ENCODE measurements around the gene GASK1B. TPM values are rescaled to one million over a fixed set of nuclear protein-coding genes. Genes with fewer than 3 reads are reported as not detected.
A peak's percentile ranks its signal among the peaks of the same experiment; 100 is the strongest.

The GASK1B gene
- total and polyA plus RNA-seq, 2 donors (not counting 3 experiments of a cell fraction or from before 2014, with no cell fraction given): 160 to 235 TPM

GRCh38 chr4:158164768-158165213 lies 8.0 kb downstream of the GASK1B start:
- no peak for FAIRE-seq
- H2AFZ ChIP-seq (ENCODE audit: low read depth, low read length): no peak overlapping the region

GRCh38 chr4:158163941-158164767 lies 8.7 kb downstream of the GASK1B start:
- Histone ChIP-seq H3K9me1 (replicated peaks; ENCODE audit: control insufficient read depth, extremely low read depth, insufficient read depth, low read length) (no peaks in the 10 kb centered on the region), H3K27ac (ENCODE audit: insufficient read depth, low read depth, low read length) (peak overlapping the region; percentile 30), H3K27me3 (ENCODE audit: control insufficient read depth in 2 of 2, insufficient read depth in 2 of 2, low read length in 2 of 2) (no peaks in the 10 kb centered on the region), H3K36me3 (ENCODE audit: control insufficient read depth in 2 of 2, extremely low read depth in 1 of 2, insufficient read depth in 2 of 2, low read length in 2 of 2) (peaks cover 0 to 2% of the 10 kb centered on the region in 2 experiments), H3K9ac (replicated peaks; ENCODE audit: extremely low read depth, insufficient read depth, low read length) (peak overlapping the region; percentile 49), H3K4me3 (replicated peaks in 1 of 3; ENCODE audit: insufficient read depth in 1 of 3, low read depth in 1 of 3, low read length in 3 of 3) (peak overlapping the region in 2 of 3 experiments; percentile 53 to 94), H3K79me2 (ENCODE audit: control insufficient read depth, insufficient read depth, low read length) (peaks cover 85% of the 10 kb centered on the region), H3K9me3 (replicated peaks; ENCODE audit: control insufficient read depth, insufficient read depth, low read length) (no peaks in the 10 kb centered on the region), H2AFZ (ENCODE audit: low read depth, low read length) (no peak overlapping the region), H3K4me1 (ENCODE audit: control insufficient read depth, extremely low read depth, insufficient read depth, low read length) (peaks cover 81% of the 10 kb centered on the region), H4K20me1 (replicated peaks; ENCODE audit: control insufficient read depth, extremely low read depth, insufficient read depth, low read length) (no peaks in the 10 kb centered on the region), H3K4me2 (ENCODE audit: insufficient read depth, low read length) (peak overlapping the region; percentile 92)
- CTCF ChIA-PET: interaction anchor here (0.7 to 1.7 kb wide), 4 partner anchors 29 to 173 kb away, joined by 3 to 7 read pairs (median 3); no protein-coding TSS in a partner anchor
- BruUV-seq (replicated peaks): no TSS peak
- dilution Hi-C loops (cut with MboI; ENCODE audit: extremely low pct_ligation_motif_present, low sequenced_read_pairs): loop anchor here (25.0 kb wide), 1 partner anchor 152 kb away; no protein-coding TSS in a partner anchor
- FAIRE-seq (no peak), DNase-seq (ENCODE audit: low read depth, low spot score) (peak; percentile 70)
- TF ChIP-seq POLR2A (IDR thresholded peaks at IDR 0.05; ENCODE audit: low read depth, low read length): no peak
- no peak for TF ChIP-seq JUN (IDR thresholded peaks at IDR 0.05; ENCODE audit: borderline replicate concordance, insufficient read depth, insufficient read length, low read depth)
- TF ChIP-seq, protein P1, sequence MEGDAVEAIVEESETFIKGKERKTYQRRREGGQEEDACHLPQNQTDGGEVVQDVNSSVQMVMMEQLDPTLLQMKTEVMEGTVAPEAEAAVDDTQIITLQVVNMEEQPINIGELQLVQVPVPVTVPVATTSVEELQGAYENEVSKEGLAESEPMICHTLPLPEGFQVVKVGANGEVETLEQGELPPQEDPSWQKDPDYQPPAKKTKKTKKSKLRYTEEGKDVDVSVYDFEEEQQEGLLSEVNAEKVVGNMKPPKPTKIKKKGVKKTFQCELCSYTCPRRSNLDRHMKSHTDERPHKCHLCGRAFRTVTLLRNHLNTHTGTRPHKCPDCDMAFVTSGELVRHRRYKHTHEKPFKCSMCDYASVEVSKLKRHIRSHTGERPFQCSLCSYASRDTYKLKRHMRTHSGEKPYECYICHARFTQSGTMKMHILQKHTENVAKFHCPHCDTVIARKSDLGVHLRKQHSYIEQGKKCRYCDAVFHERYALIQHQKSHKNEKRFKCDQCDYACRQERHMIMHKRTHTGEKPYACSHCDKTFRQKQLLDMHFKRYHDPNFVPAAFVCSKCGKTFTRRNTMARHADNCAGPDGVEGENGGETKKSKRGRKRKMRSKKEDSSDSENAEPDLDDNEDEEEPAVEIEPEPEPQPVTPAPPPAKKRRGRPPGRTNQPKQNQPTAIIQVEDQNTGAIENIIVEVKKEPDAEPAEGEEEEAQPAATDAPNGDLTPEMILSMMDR (IDR thresholded peaks at IDR 0.05; ENCODE audit: extremely low read depth in 1 of 2, insufficient read depth in 1 of 2, low read depth in 1 of 2, low read length in 2 of 2): peak in 1 of 2 donors; percentile 25
- TF ChIP-seq FOS (IDR thresholded peaks at IDR 0.05; ENCODE audit: borderline replicate concordance, insufficient read depth, low read length): no peak
- no peak for TF ChIP-seq GATA2 (IDR thresholded peaks at IDR 0.05; ENCODE audit: insufficient read depth, insufficient read length, low read depth, low read length)
- TF ChIP-seq MYC (IDR thresholded peaks at IDR 0.05; ENCODE audit: low read depth, low read length): no peak
- intact Hi-C loops (cut with micrococcal nuclease): no loop called here
- POLR2A ChIA-PET: no interaction called here

More at GRCh38 chr4:158164768-158165213, 8.0 kb downstream of the GASK1B start:
- Histone ChIP-seq H3K79me2 (ENCODE audit: control insufficient read depth, insufficient read depth, low read length) (peaks cover 85% of the 10 kb centered on the region), H3K9me1 (replicated peaks; ENCODE audit: control insufficient read depth, extremely low read depth, insufficient read depth, low read length) (no peaks in the 10 kb centered on the region), H3K27ac (ENCODE audit: insufficient read depth, low read depth, low read length) (peak overlapping the region; percentile 30), H3K9me3 (replicated peaks; ENCODE audit: control insufficient read depth, insufficient read depth, low read length) (no peaks in the 10 kb centered on the region), H3K4me3 (replicated peaks in 1 of 3; ENCODE audit: insufficient read depth in 1 of 3, low read depth in 1 of 3, low read length in 3 of 3) (peak overlapping the region in 2 of 3 experiments; percentile 53 to 94), H3K9ac (replicated peaks; ENCODE audit: extremely low read depth, insufficient read depth, low read length) (peak overlapping the region; percentile 62), H3K27me3 (ENCODE audit: control insufficient read depth in 2 of 2, insufficient read depth in 2 of 2, low read length in 2 of 2) (no peaks in the 10 kb centered on the region), H4K20me1 (replicated peaks; ENCODE audit: control insufficient read depth, extremely low read depth, insufficient read depth, low read length) (no peaks in the 10 kb centered on the region), H3K36me3 (ENCODE audit: control insufficient read depth in 2 of 2, extremely low read depth in 1 of 2, insufficient read depth in 2 of 2, low read length in 2 of 2) (peaks cover 0 to 2% of the 10 kb centered on the region in 2 experiments), H3K4me1 (ENCODE audit: control insufficient read depth, extremely low read depth, insufficient read depth, low read length) (peaks cover 74% of the 10 kb centered on the region), H3K4me2 (ENCODE audit: insufficient read depth, low read length) (peak overlapping the region; percentile 92)
- peak; percentile 60 for DNase-seq (ENCODE audit: low read depth, low spot score)
- TF ChIP-seq JUN (IDR thresholded peaks at IDR 0.05; ENCODE audit: borderline replicate concordance, insufficient read depth, insufficient read length, low read depth) (no peak), MYC (IDR thresholded peaks at IDR 0.05; ENCODE audit: low read depth, low read length) (no peak), POLR2AphosphoS5 (IDR thresholded peaks at IDR 0.05; ENCODE audit: insufficient read depth, low read depth, low read length) (no peak), POLR2A (IDR thresholded peaks at IDR 0.05; ENCODE audit: low read depth, low read length) (no peak), MAX (IDR thresholded peaks at IDR 0.05; ENCODE audit: insufficient read depth, insufficient read length) (no peak), GATA2 (IDR thresholded peaks at IDR 0.05; ENCODE audit: insufficient read depth, insufficient read length, low read depth, low read length) (no peak)
- dilution Hi-C loops (cut with MboI; ENCODE audit: extremely low pct_ligation_motif_present, low sequenced_read_pairs) (loop anchor here (25.0 kb wide), 1 partner anchor 152 kb away; no protein-coding TSS in a partner anchor), intact Hi-C loops (cut with micrococcal nuclease) (no loop called here)
- BruUV-seq (replicated peaks): no TSS peak
- CTCF ChIA-PET: interaction anchor here (0.8 to 1.7 kb wide), 3 partner anchors 144 to 174 kb away, joined by 3 to 7 read pairs (median 3); no protein-coding TSS in a partner anchor
- POLR2A ChIA-PET: no interaction called here
